Tibial nerve (tissue), 4 donors: ENCODE data around the gene APEH. TPM values are rescaled to one million over a fixed set of nuclear protein-coding genes. Genes with fewer than 3 reads are reported as not detected.

Source experiments
- DNase-seq, 2 donors: peaks; one replicate each; pipeline ENCODE4 v3.0.0-alpha.2; 2019; ENCODE audit warnings: low spot score in 2 of 2
- H3K27ac ChIP-seq, 4 donors: fragments of 200-600 bp; sonication (generic) in 3 of 4; one replicate each; pipeline ENCODE4 v1.5.1; 2017 to 2019; ENCODE audit warnings: mild to moderate bottlenecking in 1 of 4
- H3K27me3 ChIP-seq, 2 donors: fragments of 200-600 bp; sonication (generic) in 1 of 2; one replicate each; pipeline versions ENCODE4 v1.5.1 to v1.6.0; 2017 to 2019
- H3K36me3 ChIP-seq, 3 donors: fragments of 200-600 bp; sonication (generic); one replicate each; pipeline ENCODE4 v1.5.1; 2018 to 2019
- H3K4me1 ChIP-seq, 4 donors: fragments of 200-600 bp; sonication (generic) in 3 of 4; one replicate each; pipeline ENCODE4 v1.5.1; 2017 to 2019
- H3K4me3 ChIP-seq, 4 donors: fragments of 200-600 bp; sonication (generic) in 3 of 4; one replicate each; pipeline ENCODE4 v1.5.1; 2017 to 2019; ENCODE audit warnings: mild to moderate bottlenecking in 1 of 4, moderate library complexity in 1 of 4
- H3K9me3 ChIP-seq, 4 donors: fragments of 200-600 bp; sonication (generic) in 3 of 4; one replicate each; pipeline ENCODE4 v1.5.1; 2017 to 2019
- CTCF ChIP-seq, 5 experiments: fragments of 200-600 bp in 3 of 5; fragments of 450-650 bp in 2 of 5; sonication (generic) in 3 of 5; IDR thresholded peaks; one replicate each; pipeline ENCODE4 v1.5.1; 2016 to 2019; ENCODE audit warnings: antibody characterized with exemption in 5 of 5, mild to moderate bottlenecking in 3 of 5, moderate library complexity in 2 of 5
- EP300 ChIP-seq, 2 donors: sonication (generic); formaldehyde crosslinking; IDR thresholded peaks; one replicate each; pipeline ENCODE4 v1.6.1; 2017; ENCODE audit warnings: antibody characterized with exemption in 2 of 2, mild to moderate bottlenecking in 1 of 2
- POLR2A ChIP-seq, 2 donors: fragments of 450-650 bp; IDR thresholded peaks; one replicate each; pipeline ENCODE4 v1.6.1; 2017; ENCODE audit warnings: antibody characterized with exemption in 2 of 2, mild to moderate bottlenecking in 2 of 2, moderate library complexity in 2 of 2
- WGBS, 2 donors: methylation state at CpG; one replicate each; pipeline ENCODE4 v1.1.5; 2018; 5-methylcytosine and 5-hydroxymethylcytosine counted together
- total RNA-seq, 4 donors: library from RNA; depleted of rRNA; stranded (reverse); fragments of >200 nt; gene quantifications; one replicate each; pipeline ENCODE4 v1.1.0, GENCODE V29; 2016

APEH gene
- total RNA-seq, result 10 to 100 TPM; 64.0 to 77.7 (median 65.8) TPM

DNA sequence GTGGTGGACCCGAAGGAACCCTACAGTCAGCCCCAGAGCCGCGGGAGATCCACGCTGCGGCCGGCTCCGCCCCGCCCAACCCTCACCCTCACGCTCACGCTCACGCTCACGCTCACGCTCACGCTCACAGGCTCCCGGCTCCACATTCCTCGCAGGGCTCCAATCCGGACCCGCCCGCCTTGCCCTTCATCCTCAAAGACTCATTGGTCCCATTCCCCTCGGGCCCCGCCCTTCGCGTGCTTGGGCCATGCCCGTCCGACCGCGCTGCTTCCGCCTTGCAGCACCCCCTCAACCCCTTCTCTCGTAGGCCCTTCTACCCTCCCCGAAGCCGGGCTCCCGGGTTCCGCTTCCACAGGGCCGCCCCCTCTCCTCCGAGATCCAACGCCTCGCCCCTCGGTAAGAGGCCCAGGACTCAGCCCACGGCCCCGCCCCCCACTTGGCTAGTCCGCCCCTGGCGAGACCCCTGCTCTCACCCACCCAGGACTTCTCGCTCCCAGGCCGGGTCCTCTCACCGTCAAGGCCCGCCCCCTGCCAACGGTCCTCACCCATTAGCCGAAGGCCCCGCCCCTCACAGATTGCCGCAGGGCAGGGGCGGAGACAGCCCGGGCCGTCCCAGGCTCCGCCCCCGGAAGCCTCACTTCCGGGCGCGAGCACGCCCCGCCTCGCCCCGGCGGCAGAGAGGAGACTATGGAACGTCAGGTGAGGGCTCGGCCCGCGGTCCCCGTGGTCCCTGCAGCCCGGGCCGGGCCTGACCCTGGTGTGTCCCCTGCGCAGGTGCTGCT is at the start of gene APEH:
TSS of gene APEH (plus strand) at position 637 of the 782 bp plus-strand sequence. CDS start at position 688, 51 bp downstream.
- peak; percentile 87 to 91 for DNase-seq
- Histone ChIP-seq H3K4me3 (peak within 1 kb of the TSS; percentile 79 to 100 (median 87)), H3K4me1 (peaks cover 0 to 21% (median 13%) of the 10 kb centered on the region in 4 donors), H3K9me3 (peaks cover 0 to 5% (median 0%) of the 10 kb centered on the region in 4 donors), H3K27ac (peak within 1 kb of the TSS; percentile 63 to 95 (median 92)), H3K36me3 (peaks cover under 1 to 34% (median 11%) of the 10 kb centered on the region in 3 donors), H3K27me3 (no peaks in the 10 kb centered on the region)
- 0 to 1% methylated on average over 65 to 70 of the region's 71 CpGs for WGBS, 2 donors
- TF ChIP-seq EP300 (IDR thresholded peaks at IDR 0.05), result peak; percentile 46 to 79
- TF ChIP-seq CTCF (IDR thresholded peaks at IDR 0.05), result peak in 1 of 5 experiments; percentile 13
- TF ChIP-seq POLR2A (IDR thresholded peaks at IDR 0.05), result peak in 1 of 2 donors; percentile 62

GRCh38 chr3:49625071-49625470 is 49.1 kb upstream of the APEH start:
- no peak overlapping the region for H3K4me3 ChIP-seq
- no peaks in the 10 kb centered on the region for H3K9me3 ChIP-seq
- WGBS, 2 donors, result 94% methylated on average over 13 of the region's 13 CpGs
- peaks cover 0 to 13% (median 0%) of the 10 kb centered on the region in 3 donors for H3K36me3 ChIP-seq
- no peaks in the 10 kb centered on the region for H3K27me3 ChIP-seq
- DNase-seq, result no peak
- H3K4me1 ChIP-seq, result no peaks in the 10 kb centered on the region
- H3K27ac ChIP-seq, result no peak overlapping the region
- TF ChIP-seq POLR2A (IDR thresholded peaks at IDR 0.05), result no peak
- no peak for TF ChIP-seq EP300 (IDR thresholded peaks at IDR 0.05)
- TF ChIP-seq CTCF (IDR thresholded peaks at IDR 0.05), result no peak

GRCh38 chr3:49626101-49626581 is 48.0 kb upstream of the APEH start:
- H3K36me3 ChIP-seq, result peaks cover 0 to 13% (median 0%) of the 10 kb centered on the region in 3 donors
- H3K27me3 ChIP-seq, result no peaks in the 10 kb centered on the region
- no peak overlapping the region for H3K4me3 ChIP-seq
- H3K27ac ChIP-seq, result no peak overlapping the region
- 53 to 58% methylated on average over 8 of the region's 8 CpGs for WGBS, 2 donors
- H3K4me1 ChIP-seq, result no peaks in the 10 kb centered on the region
- no peak for DNase-seq
- no peaks in the 10 kb centered on the region for H3K9me3 ChIP-seq
- no peak for TF ChIP-seq POLR2A (IDR thresholded peaks at IDR 0.05)
- TF ChIP-seq CTCF (IDR thresholded peaks at IDR 0.05), result no peak
- no peak for TF ChIP-seq EP300 (IDR thresholded peaks at IDR 0.05)

DNA sequence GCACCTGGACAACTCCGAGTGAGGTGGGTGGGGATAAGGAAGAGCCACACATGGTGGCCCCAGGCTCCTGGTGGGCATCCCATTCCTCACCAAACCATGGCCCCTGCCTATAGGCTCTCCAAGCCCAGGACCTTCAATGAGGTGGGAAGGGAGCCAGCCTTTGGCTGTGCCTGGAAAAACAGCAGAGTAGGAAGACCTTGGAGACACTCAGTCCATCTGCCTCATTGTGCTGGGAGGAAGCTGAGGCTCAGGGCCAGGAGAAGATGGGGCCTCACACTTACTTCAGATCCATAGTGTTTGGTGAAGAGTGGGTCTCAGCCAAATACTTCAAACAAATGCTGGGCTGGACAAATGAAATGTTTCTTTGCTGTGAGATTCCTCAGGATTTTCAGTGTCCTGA is 47.4 kb upstream of the APEH start:
- Histone ChIP-seq H3K36me3 (peaks cover 0 to 13% (median 0%) of the 10 kb centered on the region in 3 donors), H3K4me3 (no peak overlapping the region), H3K4me1 (no peaks in the 10 kb centered on the region), H3K27me3 (no peaks in the 10 kb centered on the region), H3K27ac (no peak overlapping the region), H3K9me3 (peaks cover 0 to 6% (median 0%) of the 10 kb centered on the region in 4 donors)
- WGBS, 2 donors, result 56 to 67% methylated on average over 1 of the region's 1 CpG
- TF ChIP-seq POLR2A (IDR thresholded peaks at IDR 0.05), result no peak
- no peak for DNase-seq

- WGBS, 2 donors, result 89 to 90% methylated on average over 5 of the region's 5 CpGs
Measured at GRCh38 chr3:49627634-49628033, 46.5 kb upstream of the APEH start.

More at GRCh38 chr3:49627634-49628033, 46.5 kb upstream of the APEH start:
- no peak overlapping the region for H3K4me3 ChIP-seq
- no peaks in the 10 kb centered on the region for H3K4me1 ChIP-seq
- no peak overlapping the region for H3K27ac ChIP-seq
- H3K27me3 ChIP-seq, result no peaks in the 10 kb centered on the region
- H3K36me3 ChIP-seq, result peaks cover 0 to 13% (median 0%) of the 10 kb centered on the region in 3 donors
- TF ChIP-seq CTCF (IDR thresholded peaks at IDR 0.05), result no peak
- no peak for TF ChIP-seq EP300 (IDR thresholded peaks at IDR 0.05)
- TF ChIP-seq POLR2A (IDR thresholded peaks at IDR 0.05), result no peak
- DNase-seq, result no peak
- peaks cover 0 to 9% (median 0%) of the 10 kb centered on the region in 4 donors for H3K9me3 ChIP-seq
